HL-60 (cell line): ENCODE data around the gene KCND2.
A peak's percentile ranks its signal among the peaks of the same experiment; 100 is the strongest.

ENCODE experiments used
- DNase-seq, 2 experiments: peaks; one replicate each; pipeline ENCODE4 v3.0.0-alpha.2; 2010 to 2020; ENCODE audit warnings: low read depth in 1 of 2, low spot score in 1 of 2
- H3K27ac ChIP-seq: fragments of 250-450 bp; sonication (Bioruptor Pico); replicated peaks from 2 replicates; pipeline ENCODE4 v1.5.1; 2020; ENCODE audit warnings: mild to moderate bottlenecking, moderate library complexity
- H3K27me3 ChIP-seq: fragments of 250-450 bp; sonication (Bioruptor Pico); 2 replicates; pipeline ENCODE4 v1.5.1; 2021; ENCODE audit warnings: mild to moderate bottlenecking, moderate library complexity; ENCODE audit not compliant: insufficient read depth, poor library complexity, severe bottlenecking
- H3K4me3 ChIP-seq: replicated peaks from 2 replicates; pipeline ENCODE4 v1.5.1; 2011; ENCODE audit warnings: mild to moderate bottlenecking, control low read depth, low read length; ENCODE audit not compliant: insufficient read depth
- CTCF ChIP-seq: IDR thresholded peaks from one replicate; pipeline ENCODE4 v1.5.1; 2011; ENCODE audit warnings: low read length, control low read depth, inconsistent platforms; ENCODE audit not compliant: insufficient read depth
- GABPA ChIP-seq: IDR thresholded peaks from 2 replicates; pipeline ENCODE4 v1.6.1; 2012; ENCODE audit warnings: low read depth
- POLR2AphosphoS5 ChIP-seq: IDR thresholded peaks from 2 replicates; pipeline ENCODE4 v1.6.1; 2012; ENCODE audit warnings: low read depth
- REST ChIP-seq: IDR thresholded peaks from 2 replicates; pipeline ENCODE4 v1.6.1; 2012; ENCODE audit warnings: low read depth; ENCODE audit not compliant: insufficient replicate concordance
- SPI1 ChIP-seq: IDR thresholded peaks from 2 replicates; pipeline ENCODE4 v1.6.1; 2012; ENCODE audit warnings: low read depth, mild to moderate bottlenecking, borderline replicate concordance

KCND2 gene

GRCh38 chr7:120792091-120792860 lies 519.3 kb downstream of the KCND2 start:
- H3K4me3 ChIP-seq, result no peak overlapping the region
- TF ChIP-seq SPI1 (no peak), CTCF (peak; percentile 84)
- no peaks in the 10 kb centered on the region for H3K27me3 ChIP-seq
- DNase-seq, result peak in 1 of 2 experiments; percentile 56
- no peak overlapping the region for H3K27ac ChIP-seq

- TF ChIP-seq SPI1 (no peak), REST (no peak), POLR2AphosphoS5 (no peak), CTCF (no peak), GABPA (no peak)
- DNase-seq, result no peak
Observed at GRCh38 chr7:120792861-120793130, 519.8 kb downstream of the KCND2 start.

GRCh38 chr7:120793213-120793936 lies 520.4 kb downstream of the KCND2 start:
- no peak overlapping the region for H3K27ac ChIP-seq
- no peak for TF ChIP-seq REST
- TF ChIP-seq POLR2AphosphoS5, result no peak
- no peak for TF ChIP-seq GABPA
- no peak for TF ChIP-seq SPI1
- no peak for TF ChIP-seq CTCF
- no peaks in the 10 kb centered on the region for H3K27me3 ChIP-seq
- DNase-seq, result no peak
- no peak overlapping the region for H3K4me3 ChIP-seq

More at GRCh38 chr7:120792861-120793130, 519.8 kb downstream of the KCND2 start:
- H3K27ac ChIP-seq, result no peak overlapping the region
- H3K4me3 ChIP-seq, result no peak overlapping the region
- H3K27me3 ChIP-seq, result no peaks in the 10 kb centered on the region
